ENCODE data around the gene MARS1.
"Not testable (repeated sequence)": the region's sequence is repeated elsewhere in the genome, so short reads cannot be mapped to it uniquely, and the experiment has no call there.

The MARS1 gene

GRCh38 chr12:57553343-57554202 is 65.7 kb downstream of the MARS1 start:
- no peak for DNase-seq

GRCh38 chr12:57554453-57554852 is 66.6 kb downstream of the MARS1 start:
- no peak for DNase-seq

GRCh38 chr12:57554897-57555296 is 67.0 kb downstream of the MARS1 start:
- DNase-seq = no peak

GRCh38 chr12:57558864-57559263 is 71.0 kb downstream of the MARS1 start:
- no peak for DNase-seq

GRCh38 chr12:57560516-57560915 is 72.6 kb downstream of the MARS1 start:
- DNase-seq = no peak

- not testable (repeated sequence) for DNase-seq
Measured at GRCh38 chr12:57561117-57561516, 73.2 kb downstream of the MARS1 start.

GRCh38 chr12:57563358-57563757 is 75.5 kb downstream of the MARS1 start:
- no peak for DNase-seq

GRCh38 chr12:57564178-57564740 is 76.4 kb downstream of the MARS1 start:
- DNase-seq = no peak

Measured in CD4-positive, alpha-beta T cell treated with Interleukin-12 subunit alpha and Interleukin-12 subunit beta, for 1 hour (primary cell).